Prostate gland (tissue), 2 donors: Measurements from ENCODE around the gene S1PR4. TPM values are rescaled to one million over a fixed set of nuclear protein-coding genes. Genes with fewer than 3 reads are reported as not detected.

ENCODE experiments used
- DNase-seq: peaks from one replicate; pipeline ENCODE4 v3.0.0-alpha.2; 2019; ENCODE audit warnings: low spot score
- H3K27ac ChIP-seq, 2 donors: fragments of 200-600 bp; sonication (generic); 2 replicates each; pipeline ENCODE4 v1.5.1; 2017 to 2019
- H3K27me3 ChIP-seq: fragments of 200-600 bp; sonication (generic); replicated peaks from 2 replicates; pipeline ENCODE4 v1.5.1; 2019; ENCODE audit not compliant: insufficient read depth
- H3K36me3 ChIP-seq, 2 donors: fragments of 200-600 bp; sonication (generic); 1 replicate in 1 of 2; 2 replicates in 1 of 2; pipeline versions ENCODE4 v1.5.1 to v1.8.1; 2017 to 2019
- H3K4me1 ChIP-seq: fragments of 200-600 bp; sonication (generic); replicated peaks from 2 replicates; pipeline ENCODE4 v1.5.1; 2019
- H3K4me3 ChIP-seq, 2 donors: fragments of 200-600 bp; sonication (generic); 2 replicates each; pipeline ENCODE4 v1.5.1; 2017 to 2019
- H3K9me3 ChIP-seq: fragments of 200-600 bp; sonication (generic); 2 replicates; pipeline ENCODE4 v1.5.1; 2017
- POLR2A ChIP-seq: fragments of 450-650 bp; IDR thresholded peaks from one replicate; pipeline ENCODE4 v1.6.1; 2016; ENCODE audit warnings: antibody characterized with exemption, mild to moderate bottlenecking
- POLR2AphosphoS5 ChIP-seq: sonication (generic); formaldehyde crosslinking; IDR thresholded peaks from one replicate; pipeline ENCODE4 v1.6.1; 2017; ENCODE audit warnings: antibody characterized with exemption
- WGBS: methylation state at CpG from one replicate; pipeline ENCODE4 v1.1.5; 2018; 5-methylcytosine and 5-hydroxymethylcytosine counted together
- intact Hi-C: fragments of 100-400 bp; cut with DNase I; formaldehyde crosslinking; loops from one replicate; pipeline ENCODE4 v1.14.2; 2022
- total RNA-seq, 2 donors: library from RNA; depleted of rRNA; stranded (reverse); fragments of >200 nt; gene quantifications; one replicate each; pipeline ENCODE4 v1.1.0, GENCODE V29; 2016
- TF ChIP-seq, protein P1 (sequence below), 4 experiments: fragments of 200-600 bp in 2 of 4; fragments of 450-650 bp in 2 of 4; sonication (generic) in 2 of 4; IDR thresholded peaks; 1 replicate in 3 of 4; 2 replicates in 1 of 4; pipeline ENCODE4 v1.5.1; 2016 to 2019; ENCODE audit warnings: antibody characterized with exemption in 4 of 4, mild to moderate bottlenecking in 2 of 4, moderate library complexity in 2 of 4

Gene S1PR4
- total RNA-seq, 2 donors from 2014 or later: 0.14 to 1.5 TPM

DNA sequence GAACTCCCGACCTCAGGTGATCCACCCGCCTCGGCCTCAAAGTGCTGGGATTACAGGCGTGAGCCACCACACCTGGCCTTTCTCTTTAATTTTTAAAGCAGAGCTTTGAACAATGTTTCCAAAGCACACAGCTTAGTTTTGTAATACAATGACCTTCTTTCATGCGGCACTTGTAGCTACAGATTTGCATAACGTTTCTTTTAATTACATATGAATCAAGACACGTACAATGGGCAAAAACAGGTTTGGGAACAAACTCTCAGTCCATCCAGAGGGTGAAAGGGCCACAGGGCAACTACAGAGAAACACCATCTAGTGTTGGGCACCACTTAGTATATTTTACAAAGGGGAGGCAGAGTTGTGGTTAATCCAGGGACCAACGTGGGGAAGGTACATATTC lies 19.0 kb upstream of the S1PR4 start:
- H3K27ac ChIP-seq: no peak overlapping the region
- intact Hi-C loops: no loop called here
- H3K27me3 ChIP-seq: no peaks in the 10 kb centered on the region
- TF ChIP-seq, protein P1, sequence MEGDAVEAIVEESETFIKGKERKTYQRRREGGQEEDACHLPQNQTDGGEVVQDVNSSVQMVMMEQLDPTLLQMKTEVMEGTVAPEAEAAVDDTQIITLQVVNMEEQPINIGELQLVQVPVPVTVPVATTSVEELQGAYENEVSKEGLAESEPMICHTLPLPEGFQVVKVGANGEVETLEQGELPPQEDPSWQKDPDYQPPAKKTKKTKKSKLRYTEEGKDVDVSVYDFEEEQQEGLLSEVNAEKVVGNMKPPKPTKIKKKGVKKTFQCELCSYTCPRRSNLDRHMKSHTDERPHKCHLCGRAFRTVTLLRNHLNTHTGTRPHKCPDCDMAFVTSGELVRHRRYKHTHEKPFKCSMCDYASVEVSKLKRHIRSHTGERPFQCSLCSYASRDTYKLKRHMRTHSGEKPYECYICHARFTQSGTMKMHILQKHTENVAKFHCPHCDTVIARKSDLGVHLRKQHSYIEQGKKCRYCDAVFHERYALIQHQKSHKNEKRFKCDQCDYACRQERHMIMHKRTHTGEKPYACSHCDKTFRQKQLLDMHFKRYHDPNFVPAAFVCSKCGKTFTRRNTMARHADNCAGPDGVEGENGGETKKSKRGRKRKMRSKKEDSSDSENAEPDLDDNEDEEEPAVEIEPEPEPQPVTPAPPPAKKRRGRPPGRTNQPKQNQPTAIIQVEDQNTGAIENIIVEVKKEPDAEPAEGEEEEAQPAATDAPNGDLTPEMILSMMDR (IDR thresholded peaks at IDR 0.05): no peak
- TF ChIP-seq POLR2A: no peak
- no peak for TF ChIP-seq POLR2AphosphoS5
- H3K36me3 ChIP-seq: no peaks in the 10 kb centered on the region
- no peaks in the 10 kb centered on the region for H3K4me1 ChIP-seq
- DNase-seq: no peak
- H3K4me3 ChIP-seq: no peak overlapping the region
- no peaks in the 10 kb centered on the region for H3K9me3 ChIP-seq
- 64% methylated on average over 8 of the region's 8 CpGs for WGBS

DNA sequence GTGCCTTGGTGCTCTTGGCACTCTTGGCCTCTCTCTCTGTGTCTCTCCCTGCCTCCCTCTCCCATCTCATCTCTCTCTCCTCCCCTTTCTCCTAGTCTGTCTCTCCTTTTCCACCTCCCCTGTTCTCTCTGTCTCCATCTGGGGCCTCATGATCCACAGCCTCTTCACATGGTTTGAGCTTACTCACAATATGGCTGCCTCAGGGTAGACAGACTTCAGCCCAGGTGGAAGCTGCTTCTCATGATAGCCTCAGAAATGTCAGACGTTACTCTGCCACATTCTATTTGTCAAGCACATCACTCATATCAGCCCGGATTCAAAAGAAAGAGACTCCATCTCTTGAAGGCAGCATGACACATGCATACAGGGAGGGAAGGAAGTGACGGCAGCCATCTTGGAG lies 18.4 kb upstream of the S1PR4 start:
- Histone ChIP-seq H3K27ac (no peak overlapping the region), H3K27me3 (no peaks in the 10 kb centered on the region), H3K4me3 (no peak overlapping the region), H3K4me1 (no peaks in the 10 kb centered on the region), H3K36me3 (no peaks in the 10 kb centered on the region), H3K9me3 (no peaks in the 10 kb centered on the region)
- 95% methylated on average over 3 of the region's 3 CpGs for WGBS
- no peak for DNase-seq
- TF ChIP-seq, protein P1 (IDR thresholded peaks at IDR 0.05): no peak
- TF ChIP-seq POLR2A (no peak), POLR2AphosphoS5 (no peak)
- intact Hi-C loops: loop anchor here (5.0 kb wide), 2 partner anchors 83 to 198 kb away; no protein-coding TSS in a partner anchor

DNA sequence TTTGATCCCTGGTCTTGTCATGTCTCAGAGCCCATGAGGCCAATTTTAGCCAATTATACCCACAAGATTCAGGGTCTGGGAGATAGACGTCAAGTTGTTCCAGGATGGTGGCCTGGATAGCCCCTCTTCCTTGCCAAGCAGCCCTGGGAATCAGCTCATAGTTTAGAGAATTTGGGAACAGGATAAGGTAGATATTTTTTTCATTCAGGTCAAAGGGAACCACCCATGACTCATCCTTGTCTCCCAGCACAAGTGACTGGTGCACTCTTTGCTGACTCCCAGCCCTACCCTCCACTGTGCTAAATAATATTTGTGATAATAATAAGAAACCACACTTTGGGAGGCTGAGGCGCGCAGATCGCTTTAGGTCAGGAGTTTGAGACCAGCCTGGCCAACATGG lies 17.1 kb upstream of the S1PR4 start:
- H3K4me3 ChIP-seq: no peak overlapping the region
- H3K27ac ChIP-seq: no peak overlapping the region
- no peak for TF ChIP-seq POLR2A
- TF ChIP-seq POLR2AphosphoS5: no peak
- TF ChIP-seq, protein P1 (IDR thresholded peaks at IDR 0.05): no peak
- 88% methylated on average over 4 of the region's 4 CpGs for WGBS
- H3K4me1 ChIP-seq: no peaks in the 10 kb centered on the region
- H3K9me3 ChIP-seq: no peaks in the 10 kb centered on the region
- no peaks in the 10 kb centered on the region for H3K36me3 ChIP-seq
- no peak for DNase-seq
- no peaks in the 10 kb centered on the region for H3K27me3 ChIP-seq
- intact Hi-C loops: loop anchor here (5.0 kb wide), 2 partner anchors 84 to 199 kb away; no protein-coding TSS in a partner anchor

DNA sequence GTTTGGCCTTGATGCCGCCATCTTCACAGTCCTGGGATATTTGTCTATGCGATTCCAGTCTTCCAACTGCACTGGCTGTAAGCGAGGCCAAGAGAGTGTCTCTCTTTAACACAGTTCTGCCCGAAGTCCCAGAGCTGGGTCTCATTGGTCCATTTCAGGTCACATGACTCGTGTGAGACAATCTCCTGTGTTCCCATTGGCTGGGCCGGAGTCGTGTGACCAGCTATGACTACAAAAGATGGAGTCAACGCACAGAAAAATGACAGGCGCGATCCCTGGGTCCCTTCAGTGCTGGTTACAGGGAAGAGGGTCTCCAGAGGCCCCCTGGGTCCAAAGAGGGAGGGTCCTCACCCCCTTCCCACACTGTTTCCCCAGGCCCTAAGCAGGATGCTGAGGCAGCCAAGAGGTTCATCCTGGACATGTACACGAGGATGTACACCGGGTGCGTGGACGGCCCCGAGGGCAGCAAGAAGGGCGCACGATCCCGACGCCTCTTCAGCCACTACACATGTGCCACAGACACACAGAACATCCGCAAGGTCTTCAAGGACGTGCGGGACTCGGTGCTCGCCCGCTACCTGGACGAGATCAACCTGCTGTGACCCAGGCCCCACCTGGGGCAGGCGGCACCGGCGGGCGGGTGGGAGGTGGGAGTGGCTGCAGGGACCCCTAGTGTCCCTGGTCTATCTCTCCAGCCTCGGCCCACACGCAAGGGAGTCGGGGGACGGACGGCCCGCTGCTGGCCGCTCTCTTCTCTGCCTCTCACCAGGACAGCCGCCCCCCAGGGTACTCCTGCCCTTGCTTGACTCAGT lies 15.9 kb upstream of the S1PR4 start:
- H3K27me3 ChIP-seq: no peaks in the 10 kb centered on the region
- no peak for DNase-seq
- no peak overlapping the region for H3K27ac ChIP-seq
- no peaks in the 10 kb centered on the region for H3K36me3 ChIP-seq
- no peak for TF ChIP-seq POLR2AphosphoS5
- TF ChIP-seq, protein P1 (IDR thresholded peaks at IDR 0.05): no peak
- TF ChIP-seq POLR2A: no peak
- intact Hi-C loops: loop anchor here (5.0 kb wide), 2 partner anchors 85 to 200 kb away; no protein-coding TSS in a partner anchor
- H3K9me3 ChIP-seq: no peaks in the 10 kb centered on the region
- 70% methylated on average over 38 of the region's 38 CpGs for WGBS
- H3K4me1 ChIP-seq: no peaks in the 10 kb centered on the region
- no peak overlapping the region for H3K4me3 ChIP-seq
